Lower lobe of right lung (tissue), 2 donors: ENCODE measurements around the gene ZNF556. TPM values are rescaled to one million over a fixed set of nuclear protein-coding genes. Genes with fewer than 3 reads are reported as not detected.

Source experiments
- ATAC-seq, 2 donors: fragments of 200-7000 bp; cut with Tn5 transposase; one replicate each; pipeline ENCODE4 v1.9.1; 2020 to 2022; ENCODE audit warnings: mild to moderate bottlenecking in 2 of 2, moderate library complexity in 2 of 2
- DNase-seq: peaks from one replicate; pipeline ENCODE4 v3.0.0-alpha.2; 2020
- H3K27ac ChIP-seq: fragments of 200-600 bp; one replicate; pipeline ENCODE4 v1.8.0; 2022
- H3K27me3 ChIP-seq: fragments of 200-600 bp; one replicate; pipeline ENCODE4 v1.8.0; 2022; ENCODE audit warnings: low read depth
- H3K36me3 ChIP-seq: fragments of 200-600 bp; one replicate; pipeline ENCODE4 v1.8.0; 2022; ENCODE audit warnings: mild to moderate bottlenecking
- H3K4me1 ChIP-seq: fragments of 200-600 bp; one replicate; pipeline ENCODE4 v1.8.0; 2022
- H3K4me3 ChIP-seq: fragments of 200-600 bp; one replicate; pipeline ENCODE4 v1.8.0; 2022; ENCODE audit warnings: mild to moderate bottlenecking
- H3K9me3 ChIP-seq: fragments of 200-600 bp; one replicate; pipeline ENCODE4 v1.8.0; 2022
- intact Hi-C: fragments of 100-400 bp; cut with DNase I; formaldehyde crosslinking; loops from one replicate; pipeline ENCODE4 v1.11.0; 2022
- total RNA-seq: library from RNA; stranded (reverse); fragmentation: NEBNext Ultra II Directional; extraction: Animal tissue kit (Norgen Biotek cat#: 25700); gene quantifications from one replicate; pipeline ENCODE4 v1.2.1, GENCODE V29; 2021
- TF ChIP-seq, protein P1 (sequence below): fragments of 200-600 bp; IDR thresholded peaks from one replicate; pipeline ENCODE4 v1.8.0; 2022; ENCODE audit warnings: antibody characterized with exemption, mild to moderate bottlenecking
- donor health status: DM: no; HTN: yes; CAD: no; lungs with severe emphysema.

Gene ZNF556
- total RNA-seq, 1 donor from 2014 or later: not detected

DNA sequence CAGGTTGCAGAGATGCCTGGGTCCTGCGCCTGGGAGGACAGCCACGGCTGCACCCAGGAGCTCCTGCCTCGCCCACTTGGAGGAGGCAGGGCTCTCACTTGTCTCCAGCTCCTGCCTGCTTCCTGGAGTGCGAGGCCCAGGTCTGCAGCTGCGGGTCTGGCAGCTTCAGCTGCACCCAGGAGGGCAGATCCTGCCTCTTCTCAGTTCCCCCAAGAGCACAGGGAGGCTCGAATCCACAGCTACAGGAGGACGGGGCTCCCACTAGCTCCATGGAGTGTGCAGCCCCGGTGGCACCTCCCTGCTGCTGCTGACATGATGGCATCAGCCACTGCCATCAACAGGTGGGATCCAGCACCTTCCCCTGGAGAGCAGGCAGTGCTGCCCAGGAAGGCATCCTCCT, 43.0 kb upstream of the ZNF556 start:
- TF ChIP-seq, protein P1, sequence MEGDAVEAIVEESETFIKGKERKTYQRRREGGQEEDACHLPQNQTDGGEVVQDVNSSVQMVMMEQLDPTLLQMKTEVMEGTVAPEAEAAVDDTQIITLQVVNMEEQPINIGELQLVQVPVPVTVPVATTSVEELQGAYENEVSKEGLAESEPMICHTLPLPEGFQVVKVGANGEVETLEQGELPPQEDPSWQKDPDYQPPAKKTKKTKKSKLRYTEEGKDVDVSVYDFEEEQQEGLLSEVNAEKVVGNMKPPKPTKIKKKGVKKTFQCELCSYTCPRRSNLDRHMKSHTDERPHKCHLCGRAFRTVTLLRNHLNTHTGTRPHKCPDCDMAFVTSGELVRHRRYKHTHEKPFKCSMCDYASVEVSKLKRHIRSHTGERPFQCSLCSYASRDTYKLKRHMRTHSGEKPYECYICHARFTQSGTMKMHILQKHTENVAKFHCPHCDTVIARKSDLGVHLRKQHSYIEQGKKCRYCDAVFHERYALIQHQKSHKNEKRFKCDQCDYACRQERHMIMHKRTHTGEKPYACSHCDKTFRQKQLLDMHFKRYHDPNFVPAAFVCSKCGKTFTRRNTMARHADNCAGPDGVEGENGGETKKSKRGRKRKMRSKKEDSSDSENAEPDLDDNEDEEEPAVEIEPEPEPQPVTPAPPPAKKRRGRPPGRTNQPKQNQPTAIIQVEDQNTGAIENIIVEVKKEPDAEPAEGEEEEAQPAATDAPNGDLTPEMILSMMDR: no peak
- ATAC-seq (no peak), DNase-seq (no peak)
- Histone ChIP-seq H3K27ac (no peak overlapping the region), H3K4me3 (no peak overlapping the region), H3K27me3 (no peaks in the 10 kb centered on the region), H3K9me3 (no peaks in the 10 kb centered on the region), H3K4me1 (peaks cover 16% of the 10 kb centered on the region), H3K36me3 (peaks cover 20% of the 10 kb centered on the region)
- intact Hi-C loops: no loop called here

DNA sequence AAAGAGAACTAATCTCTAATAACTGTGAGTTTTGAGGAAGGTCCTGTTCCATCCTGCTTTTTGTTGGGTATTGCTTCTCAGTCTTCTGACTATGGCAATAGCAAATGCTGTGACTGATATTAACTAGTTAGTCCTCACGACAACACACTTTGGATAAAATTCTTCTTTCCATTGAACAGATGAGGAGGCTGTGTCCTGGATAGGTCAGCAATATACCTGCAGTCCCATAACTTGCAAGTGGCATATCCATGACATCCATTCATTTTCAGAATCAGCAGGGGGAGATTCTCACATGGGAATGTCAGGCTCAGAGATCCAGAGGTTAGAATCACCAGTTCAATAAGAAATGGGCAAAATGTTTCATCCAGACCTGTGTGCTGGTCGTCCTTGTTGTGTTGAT, 40.1 kb upstream of the ZNF556 start:
- Histone ChIP-seq H3K9me3 (peaks cover 12% of the 10 kb centered on the region), H3K27ac (no peak overlapping the region), H3K36me3 (peaks cover 20% of the 10 kb centered on the region), H3K4me1 (no peaks in the 10 kb centered on the region), H3K4me3 (no peak overlapping the region), H3K27me3 (no peaks in the 10 kb centered on the region)
- no peak for DNase-seq
- ATAC-seq: no peak
- intact Hi-C loops: no loop called here
- TF ChIP-seq, protein P1: no peak

DNA sequence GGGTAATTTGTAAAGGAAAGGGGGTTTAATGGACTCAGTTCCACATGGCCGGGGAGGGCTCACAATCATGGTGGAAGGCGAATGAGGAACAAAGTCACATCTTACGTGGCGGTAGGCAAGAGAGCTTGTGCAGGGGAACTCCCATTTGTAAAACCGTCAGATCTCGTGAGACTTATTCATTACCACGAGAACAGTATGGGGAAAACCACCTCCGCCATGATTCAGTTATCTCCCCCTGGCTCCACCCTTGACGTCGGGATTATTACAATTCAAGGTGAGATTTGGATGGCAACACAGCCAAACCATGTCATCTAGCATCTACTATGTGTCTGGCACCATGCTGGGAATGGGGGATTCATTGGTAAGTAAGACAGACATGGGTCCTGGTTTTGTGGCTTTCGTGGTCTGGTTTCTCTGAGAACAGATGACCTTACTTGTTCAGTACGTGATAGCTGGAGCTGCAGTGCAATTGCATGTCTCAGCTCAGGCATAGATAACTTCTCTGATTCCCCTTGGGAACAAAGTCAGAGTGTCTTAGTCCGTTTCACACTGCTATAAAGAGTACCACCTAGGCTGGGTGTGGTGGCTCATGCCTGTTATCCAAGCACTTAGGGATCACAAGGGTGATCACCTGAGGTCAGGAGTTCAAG, 39.2 kb upstream of the ZNF556 start:
- Histone ChIP-seq H3K27ac (no peak overlapping the region), H3K4me3 (no peak overlapping the region), H3K4me1 (no peaks in the 10 kb centered on the region), H3K9me3 (peaks cover 21% of the 10 kb centered on the region), H3K36me3 (peaks cover 29% of the 10 kb centered on the region), H3K27me3 (no peaks in the 10 kb centered on the region)
- no peak for ATAC-seq
- TF ChIP-seq, protein P1: no peak
- DNase-seq: no peak
- intact Hi-C loops: no loop called here

DNA sequence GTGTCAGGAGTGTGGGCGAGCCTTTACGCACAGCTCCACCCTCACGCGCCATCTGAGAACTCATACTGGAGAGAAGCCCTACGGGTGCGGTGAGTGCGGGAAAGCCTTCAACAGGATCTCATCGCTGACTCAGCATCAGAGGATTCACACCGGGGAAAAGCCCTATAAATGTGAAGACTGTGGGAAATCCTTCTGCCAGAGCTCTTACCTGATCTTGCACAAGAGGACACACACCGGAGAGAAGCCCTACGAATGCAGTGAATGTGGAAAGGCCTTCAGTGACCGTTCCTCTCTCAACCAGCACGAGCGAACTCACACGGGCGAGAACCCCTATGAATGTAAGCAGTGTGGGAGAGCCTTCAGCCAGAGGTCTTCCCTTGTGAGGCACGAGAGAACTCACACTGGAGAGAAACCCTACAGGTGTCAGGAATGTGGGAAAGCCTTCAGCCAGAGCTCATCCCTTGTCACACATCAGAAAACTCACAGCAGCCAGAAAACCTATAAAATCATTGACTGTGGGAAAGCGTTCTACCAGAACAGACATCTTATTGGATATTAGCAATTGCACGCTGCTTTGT, 32.8 kb upstream of the ZNF556 start:
- intact Hi-C loops: no loop called here
- no peak for ATAC-seq
- no peak overlapping the region for H3K27ac ChIP-seq

DNA sequence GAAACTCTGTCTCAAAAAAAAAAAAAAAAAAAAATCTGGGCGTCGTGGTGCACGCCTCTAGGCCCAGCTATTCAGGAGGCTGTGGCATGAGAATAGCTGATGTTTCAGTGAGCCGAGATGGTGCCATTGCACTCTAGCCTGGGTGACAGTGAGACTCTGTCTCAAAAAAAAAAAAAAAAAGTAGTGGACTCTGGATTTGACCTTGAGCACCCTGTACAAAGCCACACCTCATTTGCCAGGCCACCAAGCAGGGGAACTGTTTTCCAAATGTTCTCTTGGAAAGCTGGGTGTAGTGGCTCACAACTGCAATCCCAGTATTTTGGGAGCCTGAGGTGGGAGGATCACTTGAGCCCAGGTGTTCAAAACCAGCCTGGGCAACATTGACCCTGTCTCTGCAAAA, 29.7 kb upstream of the ZNF556 start:
- TF ChIP-seq, protein P1: no peak
- Histone ChIP-seq H3K27me3 (no peaks in the 10 kb centered on the region), H3K4me3 (no peak overlapping the region), H3K36me3 (peaks cover 19% of the 10 kb centered on the region), H3K4me1 (peaks cover 8% of the 10 kb centered on the region), H3K9me3 (peaks cover 68% of the 10 kb centered on the region), H3K27ac (no peak overlapping the region)
- intact Hi-C loops: no loop called here
- ATAC-seq (no peak), DNase-seq (no peak)

More for the DNA sequence above, 32.8 kb upstream of the ZNF556 start:
- H3K4me1 ChIP-seq: no peaks in the 10 kb centered on the region
- no peak overlapping the region for H3K4me3 ChIP-seq
- peaks cover 81% of the 10 kb centered on the region for H3K9me3 ChIP-seq
- DNase-seq: no peak
- H3K27me3 ChIP-seq: no peaks in the 10 kb centered on the region
- TF ChIP-seq, protein P1: no peak
- peaks cover 22% of the 10 kb centered on the region for H3K36me3 ChIP-seq
